Measurements from ENCODE around the gene RBKS.

Gene RBKS

GRCh38 chr2:27790796-27791195, 99.4 kb downstream of the RBKS start:
- no peak for TF ChIP-seq CTCF (IDR thresholded peaks at IDR 0.05; ENCODE audit: low read depth, low read length, missing control alignments)
- no peak for DNase-seq (ENCODE audit: low read depth)
- in situ Hi-C loops (cut with HindIII; ENCODE audit: low sequenced_read_pairs), result no loop called here
- H3K4me3 ChIP-seq (ENCODE audit: low read depth, low read length), result no peak overlapping the region

- DNase-seq (ENCODE audit: low read depth), result no peak
- H3K4me3 ChIP-seq (ENCODE audit: low read depth, low read length), result no peak overlapping the region
- in situ Hi-C loops (cut with HindIII; ENCODE audit: low sequenced_read_pairs), result no loop called here
- TF ChIP-seq CTCF (IDR thresholded peaks at IDR 0.05; ENCODE audit: low read depth, low read length, missing control alignments), result no peak
Observed at GRCh38 chr2:27782701-27783100, 107.5 kb downstream of the RBKS start.

GRCh38 chr2:27781496-27781895, 108.7 kb downstream of the RBKS start:
- no peak for TF ChIP-seq CTCF (IDR thresholded peaks at IDR 0.05; ENCODE audit: low read depth, low read length, missing control alignments)
- no peak overlapping the region for H3K4me3 ChIP-seq (ENCODE audit: low read depth, low read length)
- in situ Hi-C loops (cut with HindIII; ENCODE audit: low sequenced_read_pairs), result no loop called here
- DNase-seq (ENCODE audit: low read depth), result no peak

GRCh38 chr2:27779417-27780055, 110.7 kb downstream of the RBKS start:
- H3K4me3 ChIP-seq (ENCODE audit: low read depth, low read length), result no peak overlapping the region
- in situ Hi-C loops (cut with HindIII; ENCODE audit: low sequenced_read_pairs), result no loop called here

GRCh38 chr2:27776696-27777095, 113.5 kb downstream of the RBKS start:
- no peak for DNase-seq (ENCODE audit: low read depth)
- no peak for TF ChIP-seq CTCF (IDR thresholded peaks at IDR 0.05; ENCODE audit: low read depth, low read length, missing control alignments)
- in situ Hi-C loops (cut with HindIII; ENCODE audit: low sequenced_read_pairs), result no loop called here
- H3K4me3 ChIP-seq (ENCODE audit: low read depth, low read length), result no peak overlapping the region

More at GRCh38 chr2:27779417-27780055, 110.7 kb downstream of the RBKS start:
- no peak for TF ChIP-seq CTCF (IDR thresholded peaks at IDR 0.05; ENCODE audit: low read depth, low read length, missing control alignments)
- no peak for DNase-seq (ENCODE audit: low read depth)

GRCh38 chr2:27776097-27776496, 114.1 kb downstream of the RBKS start:
- in situ Hi-C loops (cut with HindIII; ENCODE audit: low sequenced_read_pairs), result no loop called here

More at GRCh38 chr2:27776097-27776496, 114.1 kb downstream of the RBKS start:
- TF ChIP-seq CTCF (IDR thresholded peaks at IDR 0.05; ENCODE audit: low read depth, low read length, missing control alignments), result no peak
- H3K4me3 ChIP-seq (ENCODE audit: low read depth, low read length), result no peak overlapping the region
- DNase-seq (ENCODE audit: low read depth), result no peak
